NT2/D1 (cell line): ENCODE data around the gene MAP1B.

Source experiments
- DNase-seq: peaks from one replicate; pipeline ENCODE4 v3.0.0-alpha.2; 2011; ENCODE audit warnings: low read depth, low spot score
- H3K27me3 ChIP-seq: 2 replicates; pipeline ENCODE4 v1.6.0; 2011; ENCODE audit warnings: mild to moderate bottlenecking; ENCODE audit not compliant: insufficient read length, insufficient read depth
- H3K36me3 ChIP-seq: 2 replicates; pipeline ENCODE4 v1.6.1; 2011; ENCODE audit warnings: mild to moderate bottlenecking, low read length, mixed read lengths; ENCODE audit not compliant: insufficient read depth, insufficient read length
- H3K4me1 ChIP-seq: 2 replicates; pipeline ENCODE4 v1.5.1; 2011; ENCODE audit not compliant: insufficient read depth, insufficient read length
- H3K4me3 ChIP-seq: 2 replicates; pipeline ENCODE4 v1.5.1; 2011; ENCODE audit warnings: low read depth; ENCODE audit not compliant: insufficient read length
- H3K9ac ChIP-seq: 2 replicates; pipeline ENCODE4 v1.6.0; 2011; ENCODE audit warnings: low read depth; ENCODE audit not compliant: insufficient read length
- H3K9me3 ChIP-seq: 2 replicates; pipeline ENCODE4 v1.5.1; 2011; ENCODE audit warnings: mild to moderate bottlenecking, low read length; ENCODE audit not compliant: insufficient read depth
- SUZ12 ChIP-seq: IDR thresholded peaks from 2 replicates; pipeline ENCODE4 v1.6.1; 2011; ENCODE audit not compliant: insufficient read length, insufficient read depth; ENCODE audit errors: extremely low read depth
- YY1 ChIP-seq: IDR thresholded peaks from 2 replicates; pipeline ENCODE4 v1.6.1; 2011; ENCODE audit not compliant: insufficient read length, insufficient read depth
- ZNF274 ChIP-seq: IDR thresholded peaks from 2 replicates; pipeline ENCODE4 v1.6.1; 2011; ENCODE audit warnings: mild to moderate bottlenecking, low read depth, low read length

Gene MAP1B

GRCh38 chr5:72067682-72068470, 39.4 kb upstream of the MAP1B start:
- TF ChIP-seq YY1 (no peak), ZNF274 (no peak), SUZ12 (no peak)
- H3K9ac ChIP-seq: no peak overlapping the region
- no peak for DNase-seq

GRCh38 chr5:72070529-72070928, 36.7 kb upstream of the MAP1B start:
- Histone ChIP-seq H3K9ac (no peak overlapping the region), H3K4me1 (peaks cover 3% of the 10 kb centered on the region), H3K36me3 (no peaks in the 10 kb centered on the region), H3K4me3 (no peak overlapping the region), H3K9me3 (no peaks in the 10 kb centered on the region), H3K27me3 (no peaks in the 10 kb centered on the region)
- no peak for DNase-seq
- no peak for TF ChIP-seq YY1
- no peak for TF ChIP-seq ZNF274
- TF ChIP-seq SUZ12: no peak

More at GRCh38 chr5:72067682-72068470, 39.4 kb upstream of the MAP1B start:
- no peaks in the 10 kb centered on the region for H3K27me3 ChIP-seq
- no peaks in the 10 kb centered on the region for H3K36me3 ChIP-seq
- H3K4me1 ChIP-seq: peaks cover 3% of the 10 kb centered on the region
- no peak overlapping the region for H3K4me3 ChIP-seq
- H3K9me3 ChIP-seq: no peaks in the 10 kb centered on the region

DNA sequence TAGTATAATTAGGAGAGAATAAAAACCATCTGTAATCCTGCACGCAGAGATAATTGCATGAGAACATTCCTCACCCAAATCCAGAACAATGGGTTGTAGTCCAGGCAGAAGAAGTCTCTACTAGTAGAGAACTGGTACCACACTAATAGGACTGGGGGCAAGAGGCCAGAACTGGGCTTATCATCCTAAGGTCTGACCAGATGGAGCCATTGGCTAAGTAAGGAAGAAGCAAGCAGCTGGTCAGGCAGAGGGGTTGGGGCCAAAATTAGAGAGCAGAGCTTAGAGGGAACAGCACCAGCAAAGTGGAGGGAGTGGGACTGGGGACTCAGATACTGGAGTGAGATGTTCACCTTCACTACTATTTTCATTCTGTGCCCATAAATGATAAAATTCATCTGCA, 35.4 kb upstream of the MAP1B start:
- H3K9me3 ChIP-seq: no peaks in the 10 kb centered on the region
- H3K4me1 ChIP-seq: no peaks in the 10 kb centered on the region
- no peak for DNase-seq
- no peaks in the 10 kb centered on the region for H3K36me3 ChIP-seq
- TF ChIP-seq YY1: no peak
- no peak for TF ChIP-seq ZNF274
- no peak for TF ChIP-seq SUZ12
- H3K27me3 ChIP-seq: no peaks in the 10 kb centered on the region
- H3K4me3 ChIP-seq: no peak overlapping the region
- no peak overlapping the region for H3K9ac ChIP-seq

- no peak for DNase-seq
- TF ChIP-seq SUZ12 (no peak), YY1 (no peak), ZNF274 (no peak)
These were observed 33.0 kb upstream of the MAP1B start for GRCh38 chr5:72074251-72074650.

DNA sequence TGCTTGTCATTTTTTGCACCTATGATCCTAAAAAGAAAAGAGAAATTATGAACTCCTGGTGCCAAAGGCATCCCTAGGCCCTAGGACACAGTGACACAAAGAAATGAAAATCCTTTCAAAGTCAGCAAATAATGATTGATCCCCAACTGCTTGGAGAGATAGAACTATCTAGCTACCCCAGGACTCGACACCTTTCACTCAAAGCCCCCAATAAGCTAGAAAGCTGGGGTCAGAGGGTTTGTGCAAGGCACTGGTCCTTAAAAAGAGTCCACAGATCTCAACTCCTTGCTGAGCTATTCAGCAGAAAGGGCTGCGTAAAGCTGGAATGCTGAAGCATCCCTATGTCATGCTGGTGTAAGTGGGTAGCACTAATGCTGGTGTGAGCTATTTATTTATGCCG, 31.8 kb upstream of the MAP1B start:
- TF ChIP-seq SUZ12 (no peak), YY1 (no peak), ZNF274 (no peak)
- no peak for DNase-seq
- Histone ChIP-seq H3K9me3 (no peaks in the 10 kb centered on the region), H3K27me3 (no peaks in the 10 kb centered on the region), H3K4me3 (no peak overlapping the region), H3K36me3 (no peaks in the 10 kb centered on the region), H3K9ac (no peak overlapping the region), H3K4me1 (no peaks in the 10 kb centered on the region)

More at GRCh38 chr5:72074251-72074650, 33.0 kb upstream of the MAP1B start:
- Histone ChIP-seq H3K36me3 (no peaks in the 10 kb centered on the region), H3K9ac (no peak overlapping the region), H3K4me3 (no peak overlapping the region), H3K9me3 (no peaks in the 10 kb centered on the region), H3K27me3 (no peaks in the 10 kb centered on the region), H3K4me1 (no peaks in the 10 kb centered on the region)

DNA sequence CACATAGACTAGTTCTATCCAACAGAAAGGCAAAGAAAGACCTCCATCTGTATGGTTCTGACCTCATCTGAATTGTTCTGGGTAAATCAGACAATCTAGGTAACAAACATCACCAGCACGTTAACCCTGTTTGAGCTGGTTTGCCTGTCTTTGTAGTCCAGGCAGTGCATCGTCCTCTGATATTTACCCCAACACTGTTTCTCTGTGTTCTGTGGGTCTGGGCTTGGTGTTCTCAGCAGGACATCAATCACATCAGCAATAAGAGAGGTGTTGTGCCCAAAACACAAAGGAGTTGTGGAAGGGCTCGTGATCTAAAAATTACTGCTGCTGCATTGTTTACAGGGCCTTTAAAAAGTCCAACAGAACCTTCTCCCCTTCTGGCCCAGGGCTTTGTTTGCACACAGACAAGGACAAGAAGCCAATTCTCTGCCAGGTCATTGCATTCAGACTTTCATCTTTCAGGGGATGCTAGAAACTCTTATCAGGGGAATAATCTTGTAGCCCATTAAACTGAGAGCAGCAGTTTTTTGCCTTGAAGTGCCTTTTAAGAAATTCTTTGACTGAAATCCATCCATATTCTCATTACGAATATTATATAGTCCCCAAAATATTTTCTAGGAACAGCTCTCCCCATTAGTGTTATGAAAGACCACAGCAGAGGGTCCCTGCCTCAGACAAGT, 30.5 kb upstream of the MAP1B start:
- H3K4me3 ChIP-seq: no peak overlapping the region
- H3K9ac ChIP-seq: no peak overlapping the region
- H3K36me3 ChIP-seq: no peaks in the 10 kb centered on the region
- no peaks in the 10 kb centered on the region for H3K9me3 ChIP-seq
- H3K27me3 ChIP-seq: no peaks in the 10 kb centered on the region
- H3K4me1 ChIP-seq: no peaks in the 10 kb centered on the region
- DNase-seq: no peak
- TF ChIP-seq YY1 (no peak), SUZ12 (no peak), ZNF274 (no peak)

DNA sequence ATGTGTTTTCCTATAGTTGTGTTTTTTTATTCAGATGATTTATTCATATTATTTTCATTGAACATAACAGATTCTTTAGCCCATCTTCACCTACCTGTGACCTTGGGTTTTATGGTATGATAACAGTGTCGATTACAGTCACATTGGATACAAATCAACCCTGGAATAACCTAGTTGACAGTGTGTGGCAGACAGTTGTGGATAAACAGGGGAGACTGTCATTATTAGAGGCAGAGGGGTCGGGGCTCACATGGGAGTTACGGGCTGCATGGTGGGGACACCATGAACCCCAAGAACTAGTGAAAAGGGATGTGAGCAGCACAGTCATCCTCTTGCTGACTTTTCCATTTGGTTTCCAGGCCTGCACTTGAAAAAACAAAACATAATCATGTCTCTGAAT, 29.9 kb upstream of the MAP1B start:
- Histone ChIP-seq H3K36me3 (no peaks in the 10 kb centered on the region), H3K4me1 (no peaks in the 10 kb centered on the region), H3K4me3 (no peak overlapping the region), H3K9ac (no peak overlapping the region), H3K27me3 (no peaks in the 10 kb centered on the region), H3K9me3 (no peaks in the 10 kb centered on the region)
- no peak for DNase-seq
- no peak for TF ChIP-seq ZNF274
- TF ChIP-seq YY1: no peak
- no peak for TF ChIP-seq SUZ12
